Memory B cell (primary cell): ENCODE results near the gene PPP2R1B.

ENCODE experiments used
- ATAC-seq: fragments of 150-1000 bp; cut with Tn5 transposase; 2 replicates; pipeline ENCODE4 v1.10.0; 2021; ENCODE audit warnings: low read depth, mild to moderate bottlenecking, moderate library complexity
- DNase-seq, 2 donors: peaks; one replicate each; pipeline ENCODE4 v3.0.0; 2022; ENCODE audit warnings: low spot score in 2 of 2
- H3K27ac Mint-ChIP-seq: one replicate; pipeline ENCODE4 v1.8.0; 2022; ENCODE audit warnings: mild to moderate bottlenecking, moderate library complexity, mixed read lengths
- H3K27me3 Mint-ChIP-seq: one replicate; pipeline ENCODE4 v1.8.0; 2022; ENCODE audit warnings: mixed read lengths
- H3K36me3 Mint-ChIP-seq: one replicate; pipeline ENCODE4 v1.8.0; 2022; ENCODE audit warnings: mild to moderate bottlenecking, mixed read lengths
- H3K4me1 Mint-ChIP-seq: one replicate; pipeline ENCODE4 v1.8.0; 2022; ENCODE audit warnings: mixed read lengths
- H3K4me3 Mint-ChIP-seq: one replicate; pipeline ENCODE4 v1.8.0; 2022; ENCODE audit warnings: mild to moderate bottlenecking, moderate library complexity, mixed read lengths
- H3K9me3 Mint-ChIP-seq: one replicate; pipeline ENCODE4 v1.8.0; 2022; ENCODE audit warnings: mixed read lengths

Gene PPP2R1B

DNA sequence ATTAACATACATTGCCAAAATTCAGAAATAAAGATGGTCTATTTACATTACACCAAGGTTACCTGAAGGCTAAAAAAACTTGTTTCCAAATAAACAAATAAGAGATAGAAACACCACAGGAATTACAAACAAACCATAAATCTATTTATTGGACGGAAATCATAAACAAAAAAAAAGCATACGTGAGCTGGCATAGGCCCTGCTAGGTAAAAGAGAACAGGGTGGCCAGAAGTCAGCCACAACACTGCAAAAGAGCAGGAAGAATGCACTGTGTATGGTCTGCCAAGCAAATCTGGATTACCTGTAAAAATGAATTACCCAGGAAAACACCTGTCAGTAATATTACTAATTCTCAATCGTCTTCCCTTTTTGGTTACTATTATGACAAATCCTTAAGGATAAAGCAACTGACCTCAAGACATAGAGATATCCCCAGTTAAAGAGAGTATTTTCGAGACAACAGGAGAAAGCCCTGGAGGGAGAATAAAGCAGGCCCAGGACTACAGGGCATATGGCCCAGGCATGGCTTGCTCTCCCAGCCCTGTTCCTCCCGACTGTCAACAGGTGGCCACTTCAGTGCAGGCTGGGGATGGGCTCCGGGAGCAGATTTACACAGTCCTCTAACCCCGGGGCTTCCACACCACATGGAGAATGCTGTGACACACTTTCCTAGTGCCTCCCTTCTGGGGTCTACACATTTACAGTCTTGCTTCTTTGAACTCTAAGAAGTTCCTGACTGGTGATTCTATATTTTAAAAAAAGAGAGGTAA is 18.0 kb downstream of the PPP2R1B start:
- H3K9me3 Mint-ChIP-seq = no peaks in the 10 kb centered on the region
- no peak for DNase-seq

DNA sequence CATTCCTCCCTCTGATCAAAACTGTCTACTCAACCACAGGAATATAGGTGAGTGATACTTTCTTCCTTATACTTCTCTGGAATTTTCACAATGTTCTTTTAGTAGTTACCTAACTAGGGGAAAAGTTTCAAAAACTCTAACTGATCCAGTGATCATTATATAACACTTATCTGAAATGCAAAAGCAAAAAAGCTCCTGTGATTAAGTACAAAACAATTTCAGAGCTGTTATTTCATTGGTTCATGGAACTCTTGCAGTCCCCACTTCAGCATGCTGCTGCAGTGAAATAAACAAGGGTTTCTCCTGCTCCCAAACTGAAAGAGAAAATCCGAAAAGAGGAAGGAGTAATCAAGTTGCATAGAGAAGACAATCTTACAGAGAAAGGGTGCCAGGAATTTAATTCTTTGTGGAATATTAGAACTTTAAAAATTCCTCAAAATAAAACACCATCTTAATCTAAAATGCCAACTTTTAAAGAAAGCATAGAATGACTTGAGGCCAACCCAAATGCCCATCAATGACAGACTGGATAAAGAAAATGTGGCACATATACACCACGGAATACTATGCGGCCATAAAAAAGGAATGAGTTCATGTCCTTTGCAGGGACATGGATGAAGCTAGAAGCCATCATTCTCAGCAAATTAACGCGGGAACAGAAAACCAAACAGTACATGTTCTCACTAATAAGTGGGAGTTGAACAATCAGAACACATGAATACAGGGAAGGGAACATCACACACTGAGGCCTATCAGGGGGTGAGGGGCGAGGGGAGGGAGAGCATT is 20.3 kb downstream of the PPP2R1B start:
- no peak overlapping the region for H3K4me3 Mint-ChIP-seq
- no peak for ATAC-seq
- H3K27ac Mint-ChIP-seq = peak overlapping the region; percentile 67
- H3K27me3 Mint-ChIP-seq = no peaks in the 10 kb centered on the region
- no peaks in the 10 kb centered on the region for H3K9me3 Mint-ChIP-seq
- H3K4me1 Mint-ChIP-seq = no peaks in the 10 kb centered on the region
- DNase-seq = no peak
- H3K36me3 Mint-ChIP-seq = peaks cover 41% of the 10 kb centered on the region

More for the DNA sequence above, 18.0 kb downstream of the PPP2R1B start:
- ATAC-seq = no peak
- H3K27me3 Mint-ChIP-seq = no peaks in the 10 kb centered on the region
- no peak overlapping the region for H3K4me3 Mint-ChIP-seq
- peaks cover 39% of the 10 kb centered on the region for H3K36me3 Mint-ChIP-seq
- H3K4me1 Mint-ChIP-seq = no peaks in the 10 kb centered on the region
- H3K27ac Mint-ChIP-seq = no peak overlapping the region

DNA sequence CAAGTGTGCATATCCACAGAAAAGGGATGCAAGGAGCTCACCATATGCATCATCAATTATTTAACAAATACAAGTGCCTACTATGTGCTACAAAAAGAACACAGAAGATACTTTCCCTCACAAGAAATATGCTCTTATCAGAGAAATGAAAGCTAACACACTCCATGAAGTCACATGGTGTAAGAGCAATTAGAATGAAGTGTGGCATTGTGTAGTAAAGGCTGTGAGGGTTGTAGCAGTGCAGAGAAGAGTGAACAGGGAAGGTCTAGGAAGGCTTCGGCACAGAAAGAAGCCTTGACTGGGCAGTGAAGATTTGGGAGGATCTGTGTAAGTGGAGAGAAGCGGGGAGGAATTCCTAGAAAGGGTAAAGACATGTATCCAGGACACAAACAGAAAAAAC is 22.5 kb downstream of the PPP2R1B start:
- no peaks in the 10 kb centered on the region for H3K9me3 Mint-ChIP-seq
- H3K27ac Mint-ChIP-seq = no peak overlapping the region
- ATAC-seq = no peak
- H3K27me3 Mint-ChIP-seq = no peaks in the 10 kb centered on the region
- H3K4me1 Mint-ChIP-seq = no peaks in the 10 kb centered on the region
- DNase-seq = no peak
- no peak overlapping the region for H3K4me3 Mint-ChIP-seq
- peaks cover 41% of the 10 kb centered on the region for H3K36me3 Mint-ChIP-seq

DNA sequence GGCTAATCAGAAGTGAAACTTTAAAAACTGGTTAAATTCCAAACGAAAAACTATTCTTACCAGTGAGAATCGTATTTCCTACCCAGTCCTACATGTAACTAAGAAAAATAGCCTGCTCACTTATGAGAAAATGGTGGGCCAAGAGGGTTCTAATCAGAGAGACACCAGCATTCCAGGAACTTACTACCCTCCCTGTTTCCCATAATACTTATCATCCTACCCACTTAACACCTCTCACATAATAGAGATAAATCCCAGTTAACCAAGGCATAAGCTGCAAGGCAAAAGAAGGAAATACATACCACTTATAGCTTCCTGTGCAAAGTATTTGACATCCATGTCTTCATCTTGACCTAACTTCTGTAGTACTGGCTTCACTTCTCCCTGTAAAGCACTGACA is 24.4 kb downstream of the PPP2R1B start:
- DNase-seq = no peak
- no peak for ATAC-seq
- peak overlapping the region; percentile 36 for H3K27ac Mint-ChIP-seq
- no peaks in the 10 kb centered on the region for H3K27me3 Mint-ChIP-seq
- no peak overlapping the region for H3K4me3 Mint-ChIP-seq
- no peaks in the 10 kb centered on the region for H3K4me1 Mint-ChIP-seq
- no peaks in the 10 kb centered on the region for H3K9me3 Mint-ChIP-seq
- H3K36me3 Mint-ChIP-seq = peaks cover 41% of the 10 kb centered on the region

DNA sequence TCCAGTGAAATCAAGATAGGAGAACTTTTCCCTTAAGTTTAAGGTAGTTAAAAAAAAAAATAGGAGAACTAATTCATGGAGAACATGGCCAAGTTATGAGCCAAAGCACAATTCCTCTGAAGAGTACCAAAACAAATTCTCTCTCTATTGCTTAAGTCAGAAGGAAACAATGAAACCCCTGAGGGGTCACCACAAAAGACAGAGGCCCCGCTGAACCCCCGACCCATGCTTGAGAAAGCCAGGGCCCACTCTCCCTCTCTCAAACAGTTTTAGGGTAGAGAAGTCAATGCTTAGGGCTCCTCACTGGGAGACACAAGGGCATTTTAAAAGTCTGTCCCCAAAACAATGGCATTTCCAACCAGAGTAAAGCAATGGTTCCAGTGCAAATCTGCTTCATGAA is 26.9 kb downstream of the PPP2R1B start:
- Mint-ChIP-seq H3K27me3 (no peaks in the 10 kb centered on the region), H3K4me1 (no peaks in the 10 kb centered on the region), H3K9me3 (no peaks in the 10 kb centered on the region), H3K27ac (no peak overlapping the region), H3K4me3 (no peak overlapping the region), H3K36me3 (peaks cover 28% of the 10 kb centered on the region)
- no peak for ATAC-seq
- no peak for DNase-seq

DNA sequence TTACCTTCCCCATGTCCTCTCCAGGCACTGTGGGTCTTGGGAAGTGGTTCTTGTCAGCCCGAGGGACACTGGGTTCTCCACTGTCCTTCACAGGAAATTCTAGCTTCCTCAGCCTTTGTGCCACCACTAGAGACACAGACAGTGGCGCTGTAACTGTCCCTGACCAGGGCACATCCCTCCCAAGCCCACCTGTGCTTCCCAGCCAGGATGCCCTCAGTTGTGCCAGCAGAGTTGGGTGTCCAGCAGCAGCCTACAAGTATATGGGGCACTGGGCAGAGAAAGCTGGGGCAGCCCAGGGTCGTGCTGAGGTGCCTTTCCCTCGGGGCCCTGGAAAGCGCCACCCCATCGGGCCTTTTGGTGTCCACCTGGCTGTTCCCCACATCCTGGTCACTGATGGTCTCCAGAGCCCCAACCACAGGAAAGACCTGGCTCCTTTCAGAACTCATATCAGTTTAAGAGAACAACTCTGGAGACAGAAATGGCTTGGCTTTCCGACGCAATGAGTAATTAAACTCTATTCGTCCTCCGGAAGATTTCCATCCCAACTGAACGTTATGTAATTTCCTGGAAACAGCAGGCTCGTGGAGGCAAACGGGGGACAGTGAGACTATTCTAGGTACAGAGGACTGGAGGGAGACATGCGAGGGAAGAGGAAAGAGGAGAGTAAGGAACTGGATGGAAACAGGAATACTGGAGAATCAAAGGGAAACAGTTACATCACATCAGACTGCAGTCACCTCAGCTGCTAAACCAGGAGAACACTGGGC is 28.6 kb downstream of the PPP2R1B start:
- Mint-ChIP-seq H3K9me3 (no peaks in the 10 kb centered on the region), H3K27ac (peak overlapping the region; percentile 85), H3K36me3 (peaks cover 22% of the 10 kb centered on the region), H3K4me1 (no peaks in the 10 kb centered on the region), H3K4me3 (no peak overlapping the region), H3K27me3 (no peaks in the 10 kb centered on the region)
- ATAC-seq (no peak), DNase-seq (no peak)

DNA sequence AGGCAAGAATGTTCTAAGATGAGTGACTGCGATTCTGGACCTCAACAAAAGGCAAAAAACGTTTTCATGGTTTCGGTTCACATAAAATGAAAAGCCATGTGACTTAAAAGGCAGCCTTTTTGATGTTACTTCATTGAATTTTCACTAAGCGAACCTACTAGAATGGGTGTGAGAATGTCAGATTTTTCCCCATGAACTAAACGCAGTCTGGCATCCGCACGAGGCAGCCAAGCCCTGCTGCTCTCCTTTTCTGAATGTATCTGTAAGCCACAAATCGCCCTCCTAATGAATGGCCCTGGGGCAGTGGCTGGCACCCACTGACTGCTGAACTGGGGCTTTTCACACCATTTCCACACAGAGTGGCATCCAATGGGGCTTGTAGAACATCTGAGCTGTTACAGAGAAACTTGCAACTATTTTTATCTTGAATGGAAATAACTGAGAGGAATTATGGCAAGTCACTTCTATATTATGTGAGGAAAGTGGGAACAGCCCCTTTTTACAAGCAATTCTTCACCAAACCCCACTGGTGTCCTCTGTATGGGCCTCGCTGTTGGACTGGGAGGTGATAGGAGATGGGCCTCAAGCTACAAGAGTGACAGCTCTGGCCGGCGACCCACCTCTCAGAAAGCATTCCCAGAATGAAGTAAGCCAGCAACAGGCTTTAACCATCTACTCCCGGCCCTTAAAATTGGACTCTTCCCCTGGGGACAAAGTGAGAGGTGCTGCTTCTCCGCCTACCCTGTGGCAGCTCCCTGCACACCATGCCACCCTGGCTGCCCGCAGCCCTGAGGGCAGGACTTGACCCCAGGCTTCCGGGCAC is 29.4 kb downstream of the PPP2R1B start:
- no peak for DNase-seq
- H3K36me3 Mint-ChIP-seq = peaks cover 21% of the 10 kb centered on the region
- H3K9me3 Mint-ChIP-seq = no peaks in the 10 kb centered on the region
- no peak overlapping the region for H3K27ac Mint-ChIP-seq
- no peak overlapping the region for H3K4me3 Mint-ChIP-seq
- H3K4me1 Mint-ChIP-seq = no peaks in the 10 kb centered on the region
- no peaks in the 10 kb centered on the region for H3K27me3 Mint-ChIP-seq
- no peak for ATAC-seq

DNA sequence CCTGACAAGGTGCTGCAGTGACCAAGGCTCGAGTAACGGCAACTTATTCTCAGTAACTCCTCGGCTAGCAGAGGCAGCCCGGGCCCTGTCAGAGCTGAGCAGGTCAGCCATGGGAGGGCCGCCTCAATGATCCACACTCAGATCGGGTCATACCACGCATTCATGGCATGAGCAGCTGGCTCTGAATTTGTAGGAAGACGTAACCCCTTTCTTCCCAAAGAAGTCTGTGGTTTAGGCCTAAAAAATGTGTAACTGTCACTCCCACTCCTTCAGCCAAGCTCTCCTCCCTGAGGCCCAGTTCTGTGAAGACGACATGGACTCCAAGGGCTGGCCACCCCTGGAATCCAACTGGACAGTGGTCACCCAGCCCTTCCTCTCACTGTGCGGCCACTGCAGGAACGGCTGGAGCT is 30.0 kb downstream of the PPP2R1B start:
- H3K27ac Mint-ChIP-seq = no peak overlapping the region
- H3K4me3 Mint-ChIP-seq = no peak overlapping the region
- H3K36me3 Mint-ChIP-seq = peaks cover 14% of the 10 kb centered on the region
- no peaks in the 10 kb centered on the region for H3K4me1 Mint-ChIP-seq
- ATAC-seq = no peak
- H3K27me3 Mint-ChIP-seq = no peaks in the 10 kb centered on the region
- DNase-seq = no peak
- no peaks in the 10 kb centered on the region for H3K9me3 Mint-ChIP-seq

DNA sequence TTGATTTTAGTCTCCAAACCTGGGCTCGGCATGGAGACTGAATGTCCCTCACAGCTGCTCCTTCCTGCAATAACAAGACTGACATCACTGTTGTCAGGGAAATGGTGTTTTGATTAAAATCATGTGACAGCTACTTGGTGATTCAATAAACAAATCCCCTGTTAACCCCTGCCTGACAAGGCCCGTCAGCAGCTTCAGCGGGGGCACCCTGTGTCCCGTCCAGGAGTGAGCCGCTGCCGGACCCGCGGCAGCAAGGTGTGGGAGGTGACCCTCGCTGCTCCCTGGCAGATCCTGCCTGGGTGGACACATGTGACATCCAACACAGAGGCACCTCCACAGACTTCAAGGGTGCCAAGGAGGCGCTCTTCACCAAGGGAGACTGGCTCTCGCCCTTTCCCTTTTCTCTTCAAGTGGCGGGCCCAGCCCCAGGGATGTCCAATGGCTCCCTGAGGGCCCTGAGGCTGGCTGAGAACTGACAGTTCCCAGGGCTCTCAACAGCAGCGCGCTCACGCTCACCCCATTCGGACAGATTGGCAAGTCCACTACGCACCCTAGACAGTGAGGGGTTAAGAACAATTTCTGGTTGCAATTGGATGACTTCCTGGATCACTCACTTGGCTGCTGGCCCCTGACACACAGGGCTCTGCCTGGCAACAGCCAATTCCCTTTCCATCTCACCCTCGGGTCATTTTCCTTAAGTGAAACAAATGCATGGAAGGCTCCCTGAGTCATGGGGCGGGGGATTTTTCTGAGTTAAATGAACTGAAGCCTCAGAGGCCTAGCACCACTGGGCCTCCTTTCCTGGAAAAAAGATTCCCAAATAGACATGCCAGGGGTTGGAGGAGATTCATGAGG is 30.7 kb downstream of the PPP2R1B start:
- H3K27ac Mint-ChIP-seq = no peak overlapping the region
- ATAC-seq (no peak), DNase-seq (no peak)
- H3K36me3 Mint-ChIP-seq = peaks cover 8% of the 10 kb centered on the region
- no peak overlapping the region for H3K4me3 Mint-ChIP-seq
- no peaks in the 10 kb centered on the region for H3K4me1 Mint-ChIP-seq
- no peaks in the 10 kb centered on the region for H3K27me3 Mint-ChIP-seq
- H3K9me3 Mint-ChIP-seq = no peaks in the 10 kb centered on the region

DNA sequence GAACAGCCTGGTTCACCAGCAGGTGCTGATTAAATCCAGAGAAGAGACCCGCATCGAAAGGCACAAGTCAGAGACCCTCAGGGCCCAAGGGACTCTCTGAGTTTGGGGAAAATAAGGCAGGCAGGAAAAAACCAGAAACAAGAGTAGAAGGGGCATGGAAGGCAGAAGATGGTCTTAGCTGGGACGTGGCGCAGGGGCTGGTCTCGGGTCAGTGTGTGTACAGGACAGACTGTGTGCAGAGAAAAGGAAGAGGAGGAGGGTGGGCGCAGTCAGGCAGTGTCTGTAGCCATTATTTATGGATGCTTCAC is 31.3 kb downstream of the PPP2R1B start:
- H3K4me3 Mint-ChIP-seq = no peak overlapping the region
- no peaks in the 10 kb centered on the region for H3K4me1 Mint-ChIP-seq
- ATAC-seq (no peak), DNase-seq (no peak)
- H3K27ac Mint-ChIP-seq = no peak overlapping the region
- H3K27me3 Mint-ChIP-seq = no peaks in the 10 kb centered on the region
- H3K36me3 Mint-ChIP-seq = peaks cover 8% of the 10 kb centered on the region
- no peaks in the 10 kb centered on the region for H3K9me3 Mint-ChIP-seq

DNA sequence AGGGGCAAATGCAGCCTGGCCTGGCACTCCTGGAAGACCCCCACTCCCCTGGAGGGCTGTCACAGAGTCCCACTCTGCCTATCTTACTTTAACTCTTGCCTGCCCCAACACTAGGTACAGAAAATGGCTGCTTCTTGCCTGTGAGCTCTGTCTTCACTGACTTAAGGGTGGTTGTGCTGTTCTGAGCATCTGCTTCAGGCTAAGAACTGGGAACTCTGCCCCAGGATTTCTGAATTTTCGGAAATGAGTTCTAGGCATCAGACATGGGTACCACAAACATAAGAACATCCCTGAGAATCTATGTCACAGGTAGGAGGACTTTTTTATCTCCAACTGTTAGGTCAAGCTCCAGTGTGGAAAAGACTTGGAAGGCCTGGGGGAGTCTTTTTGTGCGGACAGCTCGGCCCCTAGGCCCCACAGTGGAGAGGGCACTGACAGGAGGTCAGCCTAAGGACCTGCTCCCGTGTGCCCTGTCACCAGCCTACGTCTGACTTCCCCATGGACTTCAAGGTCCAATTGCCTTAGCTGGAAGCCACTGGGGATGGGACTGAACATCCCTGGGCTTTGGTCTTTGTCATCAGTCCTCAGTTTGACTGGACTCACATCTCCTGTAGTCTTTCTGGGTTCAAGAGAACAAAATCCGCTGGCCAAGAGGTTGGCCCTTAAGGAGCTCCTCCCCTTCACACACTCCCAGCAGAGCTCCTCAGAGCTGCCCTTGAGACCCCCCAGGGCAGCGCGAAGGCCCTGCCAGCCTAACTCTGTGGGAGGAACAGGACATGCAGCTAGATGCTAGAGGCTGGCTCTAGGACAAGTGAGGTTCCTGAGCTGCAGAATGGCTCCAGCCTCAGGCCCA is 31.9 kb downstream of the PPP2R1B start:
- DNase-seq = no peak
- Mint-ChIP-seq H3K9me3 (no peaks in the 10 kb centered on the region), H3K4me1 (no peaks in the 10 kb centered on the region), H3K4me3 (no peak overlapping the region), H3K36me3 (peaks cover 7% of the 10 kb centered on the region), H3K27me3 (no peaks in the 10 kb centered on the region), H3K27ac (no peak overlapping the region)
- ATAC-seq = no peak

DNA sequence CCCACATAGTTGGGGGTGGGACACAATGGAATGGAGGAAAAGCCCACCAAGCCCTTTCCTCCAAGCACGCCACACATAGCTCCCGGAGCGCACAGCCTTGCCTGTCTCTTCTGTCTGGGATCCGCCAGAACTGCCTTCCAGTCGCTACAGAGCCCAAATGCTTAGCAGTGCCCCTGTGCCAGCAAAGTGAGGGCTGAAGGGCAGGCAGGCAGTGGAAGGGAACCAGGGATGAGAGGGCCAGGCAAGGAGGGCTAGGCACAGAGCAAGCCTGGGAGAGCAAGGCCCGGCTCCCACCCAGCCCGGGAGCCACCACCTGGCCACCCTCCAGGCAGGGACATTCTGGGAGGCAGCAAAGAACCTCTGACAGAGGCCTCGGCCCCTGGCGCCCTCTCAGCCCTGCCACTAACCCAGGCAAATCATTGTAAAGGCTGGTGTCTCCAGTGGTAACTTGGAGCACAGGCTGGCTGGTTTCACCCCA is 32.5 kb downstream of the PPP2R1B start:
- no peak overlapping the region for H3K4me3 Mint-ChIP-seq
- peaks cover 6% of the 10 kb centered on the region for H3K36me3 Mint-ChIP-seq
- H3K27me3 Mint-ChIP-seq = no peaks in the 10 kb centered on the region
- H3K4me1 Mint-ChIP-seq = no peaks in the 10 kb centered on the region
- H3K27ac Mint-ChIP-seq = no peak overlapping the region
- DNase-seq = no peak
- no peak for ATAC-seq
- H3K9me3 Mint-ChIP-seq = no peaks in the 10 kb centered on the region
